PFSK-1 (cell line): ENCODE data around the gene TMEM181.

Experiments
- POLR2AphosphoS5 ChIP-seq: IDR thresholded peaks from 2 replicates; pipeline ENCODE4 v1.6.1; 2012; ENCODE audit warnings: low read depth, mild to moderate bottlenecking, control low read depth, low read length, moderate library complexity
- SIN3A ChIP-seq: IDR thresholded peaks from 2 replicates; pipeline ENCODE4 v1.6.1; 2012; ENCODE audit warnings: mild to moderate bottlenecking, low read length, moderate library complexity, borderline replicate concordance; ENCODE audit not compliant: insufficient read depth
- TF ChIP-seq, protein P1 (sequence below), 2 experiments: IDR thresholded peaks; 2 replicates each; pipeline versions ENCODE4 v1.6.1 to v1.8.0; 2011 to 2012; ENCODE audit warnings: low read depth in 2 of 2, low read length in 2 of 2, control low read depth in 1 of 2, inconsistent platforms in 1 of 2, mild to moderate bottlenecking in 1 of 2, moderate library complexity in 1 of 2; ENCODE audit not compliant: insufficient read depth in 1 of 2

DNA sequence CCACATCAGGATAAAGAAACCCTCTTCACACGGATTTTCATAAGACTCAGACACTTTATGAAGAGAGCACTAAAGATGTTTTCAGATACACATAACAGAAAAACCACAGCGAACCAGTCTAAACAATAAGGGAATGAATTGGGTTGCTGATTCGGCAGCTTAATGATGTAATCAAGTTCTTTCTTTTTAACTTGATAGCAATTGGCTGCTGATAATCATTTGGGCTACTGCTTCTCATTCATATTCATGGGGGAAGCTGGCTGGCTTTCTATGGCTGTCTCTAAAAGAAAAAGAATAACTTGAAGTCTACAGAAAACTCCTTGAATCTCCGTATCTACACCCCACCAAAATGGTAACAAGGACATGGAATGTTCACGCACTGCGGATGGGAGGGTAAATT is 20.0 kb upstream of the TMEM181 start:
- TF ChIP-seq POLR2AphosphoS5, result no peak
- TF ChIP-seq, protein P1, sequence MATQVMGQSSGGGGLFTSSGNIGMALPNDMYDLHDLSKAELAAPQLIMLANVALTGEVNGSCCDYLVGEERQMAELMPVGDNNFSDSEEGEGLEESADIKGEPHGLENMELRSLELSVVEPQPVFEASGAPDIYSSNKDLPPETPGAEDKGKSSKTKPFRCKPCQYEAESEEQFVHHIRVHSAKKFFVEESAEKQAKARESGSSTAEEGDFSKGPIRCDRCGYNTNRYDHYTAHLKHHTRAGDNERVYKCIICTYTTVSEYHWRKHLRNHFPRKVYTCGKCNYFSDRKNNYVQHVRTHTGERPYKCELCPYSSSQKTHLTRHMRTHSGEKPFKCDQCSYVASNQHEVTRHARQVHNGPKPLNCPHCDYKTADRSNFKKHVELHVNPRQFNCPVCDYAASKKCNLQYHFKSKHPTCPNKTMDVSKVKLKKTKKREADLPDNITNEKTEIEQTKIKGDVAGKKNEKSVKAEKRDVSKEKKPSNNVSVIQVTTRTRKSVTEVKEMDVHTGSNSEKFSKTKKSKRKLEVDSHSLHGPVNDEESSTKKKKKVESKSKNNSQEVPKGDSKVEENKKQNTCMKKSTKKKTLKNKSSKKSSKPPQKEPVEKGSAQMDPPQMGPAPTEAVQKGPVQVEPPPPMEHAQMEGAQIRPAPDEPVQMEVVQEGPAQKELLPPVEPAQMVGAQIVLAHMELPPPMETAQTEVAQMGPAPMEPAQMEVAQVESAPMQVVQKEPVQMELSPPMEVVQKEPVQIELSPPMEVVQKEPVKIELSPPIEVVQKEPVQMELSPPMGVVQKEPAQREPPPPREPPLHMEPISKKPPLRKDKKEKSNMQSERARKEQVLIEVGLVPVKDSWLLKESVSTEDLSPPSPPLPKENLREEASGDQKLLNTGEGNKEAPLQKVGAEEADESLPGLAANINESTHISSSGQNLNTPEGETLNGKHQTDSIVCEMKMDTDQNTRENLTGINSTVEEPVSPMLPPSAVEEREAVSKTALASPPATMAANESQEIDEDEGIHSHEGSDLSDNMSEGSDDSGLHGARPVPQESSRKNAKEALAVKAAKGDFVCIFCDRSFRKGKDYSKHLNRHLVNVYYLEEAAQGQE (IDR thresholded peaks at IDR 0.05; ENCODE audit: insufficient read depth in 1 of 2, low read depth in 2 of 2, low read length in 2 of 2), result no peak
- TF ChIP-seq SIN3A, result no peak
